Osteocyte (in vitro differentiated cells): Measurements from ENCODE around the gene RPS6KA5. TPM values are rescaled to one million over a fixed set of nuclear protein-coding genes. Genes with fewer than 3 reads are reported as not detected.
"Not testable (repeated sequence)": the region's sequence is repeated elsewhere in the genome, so short reads cannot be mapped to it uniquely, and the experiment has no call there.

Experiments used
- DNase-seq: peaks from one replicate; pipeline ENCODE4 v3.0.0; 2021; ENCODE audit warnings: mixed read lengths; ENCODE audit not compliant: unreplicated experiment; ENCODE audit errors: extremely low spot score
- H3K27ac Mint-ChIP-seq: one replicate; pipeline ENCODE4 v1.8.0; 2021; ENCODE audit warnings: mild to moderate bottlenecking, mixed read lengths; ENCODE audit not compliant: unreplicated experiment
- H3K27me3 Mint-ChIP-seq: one replicate; pipeline ENCODE4 v1.8.0; 2021; ENCODE audit warnings: mixed read lengths; ENCODE audit not compliant: unreplicated experiment
- H3K36me3 Mint-ChIP-seq: one replicate; pipeline ENCODE4 v1.8.0; 2021; ENCODE audit warnings: mixed read lengths; ENCODE audit not compliant: unreplicated experiment
- H3K4me1 Mint-ChIP-seq: one replicate; pipeline ENCODE4 v1.8.0; 2021; ENCODE audit warnings: mixed read lengths; ENCODE audit not compliant: unreplicated experiment
- H3K4me3 Mint-ChIP-seq: one replicate; pipeline ENCODE4 v1.8.0; 2021; ENCODE audit warnings: mild to moderate bottlenecking, moderate library complexity, mixed read lengths; ENCODE audit not compliant: unreplicated experiment
- H3K9me3 Mint-ChIP-seq: one replicate; pipeline ENCODE4 v1.8.0; 2021; ENCODE audit warnings: mixed read lengths; ENCODE audit not compliant: unreplicated experiment
- total RNA-seq: library from RNA; stranded (reverse); gene quantifications from 2 replicates; pipeline ENCODE4 v1.2.1, GENCODE V29; 2021
- TF ChIP-seq, protein P1 (sequence below): fragments of 200-600 bp; sonication (generic); IDR thresholded peaks from 2 replicates; pipeline ENCODE4 v1.5.0; 2021; ENCODE audit warnings: antibody characterized with exemption, mild to moderate bottlenecking, moderate library complexity

The RPS6KA5 gene
- total RNA-seq, 1 donor from 2014 or later = 3.4 TPM

DNA sequence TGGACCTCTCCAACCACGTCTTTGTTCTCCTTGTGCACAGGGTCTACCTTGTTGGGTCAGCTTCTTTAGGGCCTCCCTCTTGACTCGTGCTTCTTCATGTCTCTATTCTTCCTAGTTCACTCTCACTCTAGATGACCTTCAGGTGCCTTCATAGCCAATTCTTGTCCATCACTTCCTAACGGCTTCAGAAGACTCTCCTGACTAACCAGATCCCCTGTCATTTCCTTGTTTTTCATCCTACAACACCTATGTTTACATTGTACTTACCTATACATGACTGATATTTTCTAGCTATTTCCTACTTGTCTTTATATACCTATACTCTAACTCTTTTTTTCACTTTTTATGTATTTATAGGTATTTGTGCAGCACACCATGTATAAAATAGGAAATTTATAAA is 117.1 kb downstream of the RPS6KA5 start:
- TF ChIP-seq, protein P1, sequence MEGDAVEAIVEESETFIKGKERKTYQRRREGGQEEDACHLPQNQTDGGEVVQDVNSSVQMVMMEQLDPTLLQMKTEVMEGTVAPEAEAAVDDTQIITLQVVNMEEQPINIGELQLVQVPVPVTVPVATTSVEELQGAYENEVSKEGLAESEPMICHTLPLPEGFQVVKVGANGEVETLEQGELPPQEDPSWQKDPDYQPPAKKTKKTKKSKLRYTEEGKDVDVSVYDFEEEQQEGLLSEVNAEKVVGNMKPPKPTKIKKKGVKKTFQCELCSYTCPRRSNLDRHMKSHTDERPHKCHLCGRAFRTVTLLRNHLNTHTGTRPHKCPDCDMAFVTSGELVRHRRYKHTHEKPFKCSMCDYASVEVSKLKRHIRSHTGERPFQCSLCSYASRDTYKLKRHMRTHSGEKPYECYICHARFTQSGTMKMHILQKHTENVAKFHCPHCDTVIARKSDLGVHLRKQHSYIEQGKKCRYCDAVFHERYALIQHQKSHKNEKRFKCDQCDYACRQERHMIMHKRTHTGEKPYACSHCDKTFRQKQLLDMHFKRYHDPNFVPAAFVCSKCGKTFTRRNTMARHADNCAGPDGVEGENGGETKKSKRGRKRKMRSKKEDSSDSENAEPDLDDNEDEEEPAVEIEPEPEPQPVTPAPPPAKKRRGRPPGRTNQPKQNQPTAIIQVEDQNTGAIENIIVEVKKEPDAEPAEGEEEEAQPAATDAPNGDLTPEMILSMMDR = no peak
- H3K9me3 Mint-ChIP-seq = peaks cover 13% of the 10 kb centered on the region
- H3K36me3 Mint-ChIP-seq = no peaks in the 10 kb centered on the region
- H3K4me3 Mint-ChIP-seq = no peak overlapping the region
- H3K27me3 Mint-ChIP-seq = no peaks in the 10 kb centered on the region
- no peak overlapping the region for H3K27ac Mint-ChIP-seq
- no peaks in the 10 kb centered on the region for H3K4me1 Mint-ChIP-seq
- no peak for DNase-seq

DNA sequence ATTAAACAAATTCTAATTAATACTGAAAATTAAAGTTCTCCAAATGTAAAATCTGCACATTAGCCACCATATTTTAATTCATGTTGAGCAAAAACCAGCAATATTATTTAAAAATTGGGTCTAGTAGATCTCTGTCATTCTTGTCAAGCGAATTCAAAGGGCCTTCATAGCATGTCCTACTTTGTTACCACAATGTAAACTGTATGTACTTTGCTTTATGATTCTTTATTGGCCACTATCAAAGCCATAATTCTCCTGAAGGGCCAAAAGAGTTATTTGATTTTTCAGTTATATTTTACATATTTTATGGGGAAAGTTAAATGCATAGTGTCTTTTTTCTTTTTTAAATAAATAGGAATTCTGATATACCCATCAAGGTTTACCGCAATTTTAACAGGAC is 117.9 kb downstream of the RPS6KA5 start:
- DNase-seq = no peak
- Mint-ChIP-seq H3K27me3 (no peaks in the 10 kb centered on the region), H3K9me3 (peaks cover 13% of the 10 kb centered on the region), H3K36me3 (no peaks in the 10 kb centered on the region), H3K4me3 (no peak overlapping the region), H3K4me1 (no peaks in the 10 kb centered on the region), H3K27ac (no peak overlapping the region)
- TF ChIP-seq, protein P1 = no peak

DNA sequence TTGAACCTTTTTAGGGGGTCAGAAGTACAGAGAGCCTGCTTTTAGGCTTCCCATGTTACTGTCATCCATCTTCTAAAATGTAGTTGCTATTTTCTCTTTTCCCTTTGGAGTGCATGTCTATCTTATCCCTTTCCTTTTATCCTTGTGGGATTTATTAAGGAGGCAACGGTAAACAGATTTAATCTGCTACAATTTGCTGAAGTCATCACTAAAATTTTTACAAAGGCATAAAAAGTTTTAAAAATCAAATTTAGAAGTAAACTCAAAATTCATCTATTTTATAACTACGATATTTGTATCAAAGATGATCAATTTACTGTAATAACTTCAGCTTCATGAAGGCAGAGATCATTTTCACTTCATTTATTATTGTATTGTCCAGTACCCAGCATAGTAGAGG is 118.7 kb downstream of the RPS6KA5 start:
- no peaks in the 10 kb centered on the region for H3K4me1 Mint-ChIP-seq
- TF ChIP-seq, protein P1 = no peak
- H3K9me3 Mint-ChIP-seq = peaks cover 21% of the 10 kb centered on the region
- no peak overlapping the region for H3K27ac Mint-ChIP-seq
- no peaks in the 10 kb centered on the region for H3K36me3 Mint-ChIP-seq
- no peak for DNase-seq
- H3K27me3 Mint-ChIP-seq = no peaks in the 10 kb centered on the region
- H3K4me3 Mint-ChIP-seq = no peak overlapping the region

DNA sequence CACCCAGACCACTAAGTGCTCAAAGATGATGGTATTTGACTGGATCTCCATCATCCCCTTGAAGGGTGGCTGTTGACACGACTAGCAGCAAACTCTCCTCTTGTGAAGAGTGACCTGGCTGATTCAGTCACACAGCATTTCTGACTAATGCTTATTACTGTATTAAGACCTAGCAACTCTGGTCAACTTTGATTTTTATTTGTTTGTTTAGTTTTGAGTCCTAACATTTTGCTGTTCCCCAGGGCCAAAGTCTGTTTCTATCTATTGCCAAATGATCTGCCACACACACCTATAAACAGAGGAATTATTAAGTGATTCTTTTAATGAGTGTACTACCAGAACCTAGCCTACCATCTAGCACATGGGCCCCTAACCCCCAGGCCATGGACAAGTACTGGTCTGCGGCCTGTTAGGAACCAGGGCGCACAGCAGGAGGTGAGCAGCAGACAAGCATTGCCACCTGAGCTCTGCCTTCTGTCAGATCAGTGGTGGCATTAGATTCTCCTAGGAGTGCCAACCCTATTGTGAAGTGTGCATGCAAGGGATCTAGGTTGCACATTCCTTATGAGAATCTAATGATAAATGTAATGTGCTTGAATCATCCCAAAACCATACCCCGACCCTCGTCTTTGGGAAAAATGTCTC is 120.0 kb downstream of the RPS6KA5 start:
- H3K27ac Mint-ChIP-seq = no peak overlapping the region
- H3K9me3 Mint-ChIP-seq = peaks cover 21% of the 10 kb centered on the region
- no peaks in the 10 kb centered on the region for H3K27me3 Mint-ChIP-seq
- no peaks in the 10 kb centered on the region for H3K4me1 Mint-ChIP-seq
- H3K36me3 Mint-ChIP-seq = no peaks in the 10 kb centered on the region
- DNase-seq = no peak
- H3K4me3 Mint-ChIP-seq = no peak overlapping the region
- TF ChIP-seq, protein P1 = no peak

DNA sequence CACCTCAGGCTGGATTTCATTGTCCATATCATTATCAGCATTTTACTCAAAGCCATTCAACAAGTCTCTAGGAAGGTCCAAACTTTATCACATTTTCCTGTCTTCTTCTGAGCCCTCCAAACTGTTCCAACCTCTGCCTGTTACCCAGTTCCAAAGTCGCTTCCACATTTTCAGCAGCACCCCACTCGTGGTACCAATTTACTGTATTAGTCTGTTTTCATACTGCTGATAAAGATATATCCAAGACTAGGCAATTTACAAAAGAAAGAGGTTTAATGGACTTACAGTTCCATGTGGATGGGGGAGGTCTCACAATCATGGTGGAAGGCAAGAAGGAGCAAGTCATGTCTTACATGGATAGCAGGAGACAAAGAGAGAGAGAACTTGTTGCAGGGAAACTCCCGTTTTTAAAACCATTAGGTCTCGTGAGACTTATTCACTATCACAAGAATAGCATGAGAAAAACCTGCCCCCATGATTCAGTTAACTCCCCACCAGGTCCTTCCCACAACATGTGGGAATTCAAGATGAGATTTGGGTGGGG is 121.1 kb downstream of the RPS6KA5 start:
- not testable (repeated sequence) for H3K4me3 Mint-ChIP-seq, H3K36me3 Mint-ChIP-seq, DNase-seq, H3K4me1 Mint-ChIP-seq, H3K27me3 Mint-ChIP-seq, H3K27ac Mint-ChIP-seq
- H3K9me3 Mint-ChIP-seq = peaks cover 21% of the 10 kb centered on the region
